Parathyroid adenoma (tissue), 2 donors: ENCODE data around the gene CNN2.

Source experiments
- H2AFZ ChIP-seq: fragments of 300-600 bp; sonication (generic); one replicate; pipeline ENCODE4 v1.7.0; 2017; ENCODE audit warnings: antibody characterized with exemption, mild to moderate bottlenecking
- H3K27ac ChIP-seq: fragments of 300-600 bp; sonication (generic); one replicate; pipeline ENCODE4 v1.7.0; 2017
- H3K27me3 ChIP-seq: fragments of 300-600 bp; sonication (generic); one replicate; pipeline ENCODE4 v1.7.0; 2017; ENCODE audit warnings: low read length; ENCODE audit not compliant: control insufficient read depth, insufficient read depth
- H3K36me3 ChIP-seq: fragments of 300-600 bp; sonication (generic); one replicate; pipeline ENCODE4 v1.7.0; 2017; ENCODE audit warnings: low read length; ENCODE audit not compliant: control insufficient read depth, insufficient read depth
- H3K4me1 ChIP-seq: fragments of 300-600 bp; sonication (generic); one replicate; pipeline ENCODE4 v1.7.0; 2017; ENCODE audit warnings: control low read depth
- H3K4me2 ChIP-seq: fragments of 300-600 bp; sonication (generic); one replicate; pipeline ENCODE4 v1.7.0; 2017; ENCODE audit warnings: low read length
- H3K4me3 ChIP-seq: fragments of 300-600 bp; sonication (generic); one replicate; pipeline ENCODE4 v1.7.0; 2017; ENCODE audit warnings: low read depth, low read length
- H3K79me2 ChIP-seq: fragments of 300-600 bp; sonication (generic); one replicate; pipeline ENCODE4 v1.7.0; 2017; ENCODE audit warnings: control low read depth
- H3K9ac ChIP-seq: fragments of 300-600 bp; sonication (generic); one replicate; pipeline ENCODE4 v1.7.0; 2017; ENCODE audit warnings: mild to moderate bottlenecking
- H3K9me3 ChIP-seq: fragments of 300-600 bp; sonication (generic); one replicate; pipeline ENCODE4 v1.7.0; 2017; ENCODE audit warnings: low read length; ENCODE audit not compliant: control insufficient read depth
- TF ChIP-seq, protein P1 (sequence below): fragments of 300-600 bp; sonication (generic); IDR thresholded peaks from one replicate; pipeline ENCODE4 v1.7.0; 2017; ENCODE audit warnings: antibody characterized with exemption, mild to moderate bottlenecking
- donor health status: primary hyperparathyroidism.

CNN2 gene

GRCh38 chr19:1066251-1066747 is 39.9 kb downstream of the CNN2 start:
- Histone ChIP-seq H3K79me2 (no peaks in the 10 kb centered on the region), H3K9ac (no peak overlapping the region), H3K36me3 (no peaks in the 10 kb centered on the region), H3K27ac (no peak overlapping the region), H3K4me1 (peaks cover 2% of the 10 kb centered on the region), H3K27me3 (peaks cover 7% of the 10 kb centered on the region), H2AFZ (no peak overlapping the region), H3K4me2 (peak overlapping the region; percentile 22), H3K4me3 (no peak overlapping the region), H3K9me3 (no peaks in the 10 kb centered on the region)
- TF ChIP-seq, protein P1, sequence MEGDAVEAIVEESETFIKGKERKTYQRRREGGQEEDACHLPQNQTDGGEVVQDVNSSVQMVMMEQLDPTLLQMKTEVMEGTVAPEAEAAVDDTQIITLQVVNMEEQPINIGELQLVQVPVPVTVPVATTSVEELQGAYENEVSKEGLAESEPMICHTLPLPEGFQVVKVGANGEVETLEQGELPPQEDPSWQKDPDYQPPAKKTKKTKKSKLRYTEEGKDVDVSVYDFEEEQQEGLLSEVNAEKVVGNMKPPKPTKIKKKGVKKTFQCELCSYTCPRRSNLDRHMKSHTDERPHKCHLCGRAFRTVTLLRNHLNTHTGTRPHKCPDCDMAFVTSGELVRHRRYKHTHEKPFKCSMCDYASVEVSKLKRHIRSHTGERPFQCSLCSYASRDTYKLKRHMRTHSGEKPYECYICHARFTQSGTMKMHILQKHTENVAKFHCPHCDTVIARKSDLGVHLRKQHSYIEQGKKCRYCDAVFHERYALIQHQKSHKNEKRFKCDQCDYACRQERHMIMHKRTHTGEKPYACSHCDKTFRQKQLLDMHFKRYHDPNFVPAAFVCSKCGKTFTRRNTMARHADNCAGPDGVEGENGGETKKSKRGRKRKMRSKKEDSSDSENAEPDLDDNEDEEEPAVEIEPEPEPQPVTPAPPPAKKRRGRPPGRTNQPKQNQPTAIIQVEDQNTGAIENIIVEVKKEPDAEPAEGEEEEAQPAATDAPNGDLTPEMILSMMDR: no peak

GRCh38 chr19:1066748-1067340 is 40.4 kb downstream of the CNN2 start, which contains the start of gene ARHGAP45:
Gene ARHGAP45 (plus strand): TSS chr19:1067167. CDS start chr19:1067406, 239 bp downstream.
- TF ChIP-seq, protein P1: no peak
- H3K27me3 ChIP-seq: peaks cover 7% of the 10 kb centered on the region
- H3K79me2 ChIP-seq: no peaks in the 10 kb centered on the region
- H3K4me2 ChIP-seq: peak within 1 kb of the TSS; percentile 22
- H3K27ac ChIP-seq: peak within 1 kb of the TSS; percentile 42
- H2AFZ ChIP-seq: no peak within 1 kb of the TSS
- H3K4me1 ChIP-seq: peaks cover 2% of the 10 kb centered on the region
- no peaks in the 10 kb centered on the region for H3K9me3 ChIP-seq
- peak within 1 kb of the TSS; percentile 27 for H3K4me3 ChIP-seq
- H3K9ac ChIP-seq: no peak within 1 kb of the TSS
- no peaks in the 10 kb centered on the region for H3K36me3 ChIP-seq

GRCh38 chr19:1067341-1067957 is 41.0 kb downstream of the CNN2 start:
- H3K4me3 ChIP-seq: peak overlapping the region; percentile 27

DNA sequence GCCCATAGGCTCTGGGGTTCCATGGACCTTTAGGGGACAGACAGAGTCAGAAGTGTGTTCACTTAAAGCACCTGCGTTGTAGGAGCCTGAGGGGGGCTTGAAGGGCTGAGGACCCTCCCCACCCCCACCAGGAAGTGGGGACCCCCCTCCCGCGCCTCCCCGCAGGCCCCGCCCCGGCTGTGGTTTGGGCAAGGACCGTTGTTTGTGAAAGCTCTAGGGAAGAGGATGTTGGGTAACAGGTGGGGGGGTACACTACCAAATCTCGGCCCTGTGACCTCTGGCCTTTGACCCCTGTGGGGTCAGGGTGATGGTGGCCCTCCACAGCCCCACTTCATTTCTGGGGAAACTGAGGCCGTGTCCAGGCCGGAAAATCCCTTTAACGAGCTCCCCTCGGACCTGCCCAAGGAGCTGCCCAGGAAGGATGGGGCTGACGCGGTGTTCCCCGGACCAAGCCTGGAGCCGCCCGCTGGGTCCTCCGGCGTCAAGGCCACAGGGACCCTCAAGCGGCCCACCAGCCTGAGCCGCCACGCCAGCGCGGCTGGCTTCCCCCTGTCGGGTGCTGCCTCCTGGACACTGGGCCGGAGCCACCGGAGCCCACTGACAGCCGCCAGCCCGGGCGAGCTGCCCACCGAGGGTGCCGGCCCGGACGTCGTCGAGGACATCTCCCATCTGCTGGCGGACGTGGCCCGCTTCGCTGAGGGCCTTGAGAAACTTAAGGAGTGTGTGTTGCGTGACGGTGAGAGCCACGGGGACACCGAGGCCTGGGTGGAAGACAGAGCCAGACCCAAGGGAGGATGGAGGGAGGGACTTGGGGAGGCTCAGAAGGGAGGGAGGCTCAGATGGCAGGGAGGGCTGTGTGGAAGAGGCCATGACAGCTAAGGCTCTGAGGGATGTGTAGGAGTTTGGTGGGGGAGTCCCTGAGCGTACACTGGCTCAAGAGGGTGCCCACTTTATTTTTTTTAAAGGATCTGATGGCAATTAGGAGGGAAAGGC is 41.9 kb downstream of the CNN2 start:
- Histone ChIP-seq H3K4me2 (no peak overlapping the region), H3K79me2 (no peaks in the 10 kb centered on the region), H3K27ac (no peak overlapping the region), H3K4me3 (no peak overlapping the region), H2AFZ (no peak overlapping the region), H3K27me3 (peaks cover 7% of the 10 kb centered on the region), H3K4me1 (peaks cover 2% of the 10 kb centered on the region), H3K9me3 (no peaks in the 10 kb centered on the region), H3K9ac (no peak overlapping the region), H3K36me3 (no peaks in the 10 kb centered on the region)
- TF ChIP-seq, protein P1: no peak

More at GRCh38 chr19:1067341-1067957, 41.0 kb downstream of the CNN2 start:
- Histone ChIP-seq H3K36me3 (no peaks in the 10 kb centered on the region), H3K27me3 (peaks cover 7% of the 10 kb centered on the region), H3K9ac (no peak overlapping the region), H3K27ac (peak overlapping the region; percentile 42), H2AFZ (no peak overlapping the region), H3K79me2 (no peaks in the 10 kb centered on the region), H3K4me2 (peak overlapping the region; percentile 22), H3K4me1 (peaks cover 2% of the 10 kb centered on the region), H3K9me3 (no peaks in the 10 kb centered on the region)
- TF ChIP-seq, protein P1: no peak
